Measurements from ENCODE around the gene RNF41.

DNA sequence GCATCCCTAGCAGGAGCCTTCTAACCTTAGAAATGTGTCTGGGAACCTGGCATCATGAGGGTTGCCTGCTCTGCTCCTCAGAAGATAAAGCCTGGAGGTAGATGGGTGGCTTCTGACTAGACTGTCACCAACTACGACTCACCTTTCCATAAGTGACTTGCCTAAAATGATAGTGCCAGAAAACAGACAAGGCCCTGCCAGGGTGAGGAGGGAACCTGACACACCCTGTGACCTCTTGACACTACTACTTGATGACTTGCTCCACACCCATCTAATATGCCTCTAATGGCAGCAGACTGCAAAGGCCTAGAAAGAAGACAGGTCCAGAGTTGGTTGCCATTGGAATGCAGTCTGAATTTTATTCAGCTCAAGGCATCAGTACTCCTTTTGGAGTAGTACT is 9.4 kb downstream of the RNF41 start:
- no peak for TF ChIP-seq ZNF274 (IDR thresholded peaks at IDR 0.05; ENCODE audit: low read depth, low read length)
- TF ChIP-seq YY1 (IDR thresholded peaks at IDR 0.05; ENCODE audit: insufficient read depth, insufficient read length) = no peak
